Measurements from ENCODE around the gene RAB38.

RAB38 gene

GRCh38 chr11:88119561-88119960 lies 55.7 kb downstream of the RAB38 start:
- TF ChIP-seq ZFX (IDR thresholded peaks at IDR 0.05; ENCODE audit: borderline replicate concordance) (no peak), CTCF (IDR thresholded peaks at IDR 0.05) (no peak)
- H3K27ac ChIP-seq, result no peak overlapping the region

- TF ChIP-seq CTCF (IDR thresholded peaks at IDR 0.05) (no peak), ZFX (IDR thresholded peaks at IDR 0.05; ENCODE audit: borderline replicate concordance) (no peak)
- no peak overlapping the region for H3K27ac ChIP-seq
These were observed 57.9 kb downstream of the RAB38 start for GRCh38 chr11:88117281-88117858.

- TF ChIP-seq CTCF (IDR thresholded peaks at IDR 0.05), result no peak
- no peak for TF ChIP-seq ZFX (IDR thresholded peaks at IDR 0.05; ENCODE audit: borderline replicate concordance)
- H3K27ac ChIP-seq, result no peak overlapping the region
These were observed 59.2 kb downstream of the RAB38 start for GRCh38 chr11:88115828-88116755.

DNA sequence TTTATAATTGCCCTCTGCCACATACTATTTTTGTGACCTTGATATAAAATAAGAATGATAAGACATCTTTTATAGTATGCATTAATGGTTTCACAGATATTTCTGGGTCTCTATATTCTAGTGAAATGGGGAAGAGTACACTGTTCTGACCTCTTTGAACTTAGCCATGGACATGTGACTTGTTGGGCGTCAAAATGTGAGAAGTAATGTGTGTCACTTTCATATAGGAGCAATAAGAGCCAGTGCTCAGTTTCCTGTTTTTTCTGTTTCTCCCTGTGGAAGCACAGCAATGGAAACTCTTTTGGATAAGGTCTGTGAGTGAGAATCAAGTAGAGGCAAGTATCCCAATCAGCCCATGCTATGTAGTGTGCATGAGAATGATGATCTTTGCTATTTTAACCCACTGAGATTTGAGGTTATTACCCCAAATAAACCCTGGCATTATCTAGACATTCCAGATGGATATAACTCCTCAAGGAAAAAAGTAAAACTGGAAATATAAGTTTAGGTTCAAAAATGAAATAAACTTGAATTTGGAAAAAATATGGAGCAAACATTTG lies 60.7 kb downstream of the RAB38 start:
- no peak overlapping the region for H3K27ac ChIP-seq
- TF ChIP-seq ZFX (IDR thresholded peaks at IDR 0.05; ENCODE audit: borderline replicate concordance) (no peak), CTCF (IDR thresholded peaks at IDR 0.05) (no peak)

DNA sequence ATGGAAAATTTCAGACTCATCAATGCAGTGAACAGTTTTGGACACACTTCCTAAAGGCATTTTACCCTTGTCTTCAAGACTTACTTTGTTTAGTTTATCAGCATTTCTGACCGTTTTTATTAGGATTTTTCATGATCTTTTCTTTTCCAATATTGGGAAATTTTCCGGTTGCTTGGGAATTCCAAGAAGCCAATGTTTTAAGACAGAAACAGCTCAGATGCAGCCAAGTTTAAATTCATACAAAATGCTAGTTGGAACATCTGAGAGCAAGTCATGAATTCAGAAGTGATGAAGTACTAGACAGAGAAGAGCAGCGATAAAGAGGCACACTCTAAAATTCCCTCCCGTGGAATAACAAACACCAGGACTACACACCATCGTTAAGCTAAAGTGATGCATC lies 68.6 kb downstream of the RAB38 start:
- no peak overlapping the region for H3K27ac ChIP-seq
- no peak for TF ChIP-seq ZFX (IDR thresholded peaks at IDR 0.05; ENCODE audit: borderline replicate concordance)
- TF ChIP-seq CTCF (IDR thresholded peaks at IDR 0.05), result no peak

GRCh38 chr11:88105951-88106350 lies 69.3 kb downstream of the RAB38 start:
- H3K27ac ChIP-seq, result no peak overlapping the region
- TF ChIP-seq CTCF (IDR thresholded peaks at IDR 0.05) (no peak), ZFX (IDR thresholded peaks at IDR 0.05; ENCODE audit: borderline replicate concordance) (no peak)

DNA sequence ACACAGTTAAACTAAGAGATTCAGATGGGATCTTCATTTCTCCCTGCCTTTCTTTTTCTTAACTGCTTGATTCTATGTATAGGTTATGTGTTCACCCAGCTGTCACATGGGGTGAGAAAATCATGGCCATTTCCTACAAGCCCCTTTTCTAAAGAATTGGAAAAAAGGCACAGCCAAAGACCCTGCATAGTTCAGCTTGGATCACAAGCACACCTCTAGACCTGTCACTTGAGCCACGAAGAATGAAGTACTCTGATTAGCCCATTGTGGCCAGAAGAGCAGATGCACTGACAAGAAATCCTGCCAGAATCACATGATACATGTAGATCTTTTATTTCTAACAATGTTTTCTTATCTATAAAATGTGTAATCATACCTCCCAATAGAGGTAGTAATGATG lies 69.7 kb downstream of the RAB38 start:
- peak overlapping the region; percentile 64; the same call in 1 of the 2 replicates for H3K27ac ChIP-seq
- no peak for TF ChIP-seq CTCF (IDR thresholded peaks at IDR 0.05)
